PC-9 (cell line): ENCODE measurements around the gene IL16. TPM values are rescaled to one million over a fixed set of nuclear protein-coding genes. Genes with fewer than 3 reads are reported as not detected.

ENCODE experiments used
- BruUV-seq: library from RNA; stranded (reverse); fragments of 400-500 nt; replicated peaks from 2 replicates; lab custom pipeline; 2021; lab: Mats Ljungman, UMichigan
- CTCF ChIA-PET: fragments of 300-600 bp; sonication (Branson Sonifier 250); formaldehyde crosslinking; loops from one replicate; lab custom pipeline; 2022; ENCODE audit warnings: antibody characterized with exemption; lab: Charles Lee
- POLR2A ChIA-PET: fragments of 300-600 bp; sonication (Branson Sonifier 250); formaldehyde crosslinking; loops from one replicate; lab custom pipeline; 2022; ENCODE audit warnings: antibody characterized with exemption; ENCODE audit not compliant: unreplicated experiment; lab: Charles Lee
- DNase-seq, 2 experiments: peaks; one replicate each; pipeline versions ENCODE4 v3.0.0 to v3.0.0-alpha.2; 2015 to 2022; ENCODE audit warnings: mixed read lengths in 1 of 2
- H2AFZ ChIP-seq: fragments of 200-600 bp; sonication (generic); 2 replicates; pipeline ENCODE4 v1.8.1; 2017; ENCODE audit warnings: antibody characterized with exemption
- H3F3A ChIP-seq: fragments of 200-600 bp; sonication (generic); 2 replicates; pipeline ENCODE4 v1.8.1; 2017; ENCODE audit warnings: antibody characterized with exemption, mild to moderate bottlenecking, low read depth; ENCODE audit not compliant: insufficient read depth
- H3K27ac ChIP-seq: fragments of 200-600 bp; sonication (generic); 2 replicates; pipeline ENCODE4 v1.6.1; 2016; ENCODE audit warnings: mixed run types
- H3K27me3 ChIP-seq: fragments of 200-600 bp; sonication (generic); 2 replicates; pipeline ENCODE4 v1.6.1; 2016; ENCODE audit warnings: low read depth, mixed run types; ENCODE audit not compliant: insufficient read depth
- H3K36me3 ChIP-seq: fragments of 200-600 bp; sonication (generic); 2 replicates; pipeline ENCODE4 v1.6.1; 2016; ENCODE audit warnings: low read depth, mixed run types
- H3K4me1 ChIP-seq: fragments of 200-600 bp; sonication (generic); replicated peaks from 2 replicates; pipeline ENCODE4 v1.6.1; 2016; ENCODE audit warnings: mixed run types; ENCODE audit not compliant: insufficient read depth
- H3K4me2 ChIP-seq: fragments of 200-600 bp; sonication (generic); 2 replicates; pipeline ENCODE4 v1.6.1; 2017; ENCODE audit warnings: mixed run types
- H3K4me3 ChIP-seq: fragments of 200-600 bp; sonication (generic); 2 replicates; pipeline ENCODE4 v1.6.1; 2016; ENCODE audit warnings: mixed run types
- H3K79me2 ChIP-seq: fragments of 200-600 bp; sonication (generic); 2 replicates; pipeline ENCODE4 v1.6.1; 2017; ENCODE audit warnings: low read depth, mixed run types
- H3K9me2 ChIP-seq: fragments of 200-600 bp; sonication (generic); 2 replicates; pipeline ENCODE4 v1.8.1; 2017; ENCODE audit warnings: mild to moderate bottlenecking; ENCODE audit not compliant: insufficient read depth
- H3K9me3 ChIP-seq: fragments of 200-600 bp; sonication (generic); 2 replicates; pipeline ENCODE4 v1.8.1; 2016; ENCODE audit warnings: low read depth; ENCODE audit not compliant: insufficient read depth
- H4K20me1 ChIP-seq: fragments of 200-600 bp; sonication (generic); 2 replicates; pipeline ENCODE4 v1.8.1; 2017; ENCODE audit not compliant: insufficient read depth
- CTCF ChIP-seq: fragments of 200-600 bp; sonication (generic); conservative IDR thresholded peaks from 2 replicates; pipeline ENCODE4 v1.6.1; 2017; ENCODE audit warnings: mixed run types, antibody characterized with exemption, mild to moderate bottlenecking, moderate library complexity
- EZH2 ChIP-seq: fragments of 200-600 bp; sonication (generic); IDR thresholded peaks from 2 replicates; pipeline ENCODE4 v1.8.0; 2017; ENCODE audit warnings: antibody characterized with exemption, low read depth
- intact Hi-C: fragments of 100-400 bp; cut with micrococcal nuclease; formaldehyde crosslinking; loops from one replicate; pipeline ENCODE4 v1.10.0; 2022; ENCODE audit not compliant: unreplicated experiment
- total RNA-seq: library from RNA; stranded (reverse); gene quantifications from 2 replicates; pipeline ENCODE4 v1.2.3, GENCODE V29; 2021

Gene IL16
- total RNA-seq, 1 experiment from 2014 or later: 0.50 TPM

GRCh38 chr15:81189583-81190283 is 6.9 kb upstream of the IL16 start:
- no peak for DNase-seq
- no TSS peak for BruUV-seq
- CTCF ChIA-PET: no interaction called here
- H3K4me3 ChIP-seq: no peak overlapping the region
- peaks cover 90% of the 10 kb centered on the region for H3K27me3 ChIP-seq
- H3K9me2 ChIP-seq: no peaks in the 10 kb centered on the region
- H4K20me1 ChIP-seq: no peaks in the 10 kb centered on the region
- intact Hi-C loops: no loop called here
- H2AFZ ChIP-seq: no peak overlapping the region
- no peaks in the 10 kb centered on the region for H3K4me1 ChIP-seq
- H3K36me3 ChIP-seq: no peaks in the 10 kb centered on the region
- H3F3A ChIP-seq: no peaks in the 10 kb centered on the region
- POLR2A ChIA-PET: no interaction called here
- no peak overlapping the region for H3K4me2 ChIP-seq
- no peaks in the 10 kb centered on the region for H3K9me3 ChIP-seq
- TF ChIP-seq CTCF (no peak), EZH2 (no peak)
- H3K27ac ChIP-seq: no peak overlapping the region
- H3K79me2 ChIP-seq: no peaks in the 10 kb centered on the region

- DNase-seq: no peak
- no peak overlapping the region for H3K27ac ChIP-seq
- no peaks in the 10 kb centered on the region for H3K9me2 ChIP-seq
- H3K4me1 ChIP-seq: no peaks in the 10 kb centered on the region
- no peak overlapping the region for H2AFZ ChIP-seq
- BruUV-seq: no TSS peak
- no peaks in the 10 kb centered on the region for H3K79me2 ChIP-seq
- no peak for TF ChIP-seq EZH2
- TF ChIP-seq CTCF: no peak
- no peaks in the 10 kb centered on the region for H4K20me1 ChIP-seq
- H3F3A ChIP-seq: no peaks in the 10 kb centered on the region
- intact Hi-C loops: no loop called here
- peaks cover 95% of the 10 kb centered on the region for H3K27me3 ChIP-seq
- CTCF ChIA-PET: no interaction called here
- POLR2A ChIA-PET: no interaction called here
- H3K9me3 ChIP-seq: no peaks in the 10 kb centered on the region
- no peaks in the 10 kb centered on the region for H3K36me3 ChIP-seq
- no peak overlapping the region for H3K4me2 ChIP-seq
- no peak overlapping the region for H3K4me3 ChIP-seq
Observed at GRCh38 chr15:81190922-81191507, 5.7 kb upstream of the IL16 start.

GRCh38 chr15:81191701-81192100 is 5.0 kb upstream of the IL16 start:
- Histone ChIP-seq H3K9me2 (no peaks in the 10 kb centered on the region), H3K36me3 (no peaks in the 10 kb centered on the region), H2AFZ (no peak overlapping the region), H3K27me3 (peaks cover 95% of the 10 kb centered on the region), H3K4me2 (no peak overlapping the region), H3F3A (no peaks in the 10 kb centered on the region), H3K79me2 (no peaks in the 10 kb centered on the region), H3K4me1 (no peaks in the 10 kb centered on the region), H3K27ac (no peak overlapping the region), H3K4me3 (no peak overlapping the region), H4K20me1 (no peaks in the 10 kb centered on the region), H3K9me3 (no peaks in the 10 kb centered on the region)
- POLR2A ChIA-PET: no interaction called here
- TF ChIP-seq EZH2 (no peak), CTCF (no peak)
- BruUV-seq: no TSS peak
- CTCF ChIA-PET: interaction anchor here (0.6 kb wide), 1 partner anchor 773 kb away, joined by 3 read pairs; no protein-coding TSS in a partner anchor
- no peak for DNase-seq
- intact Hi-C loops: no loop called here
